Stromal cell of bone marrow (primary cell): ENCODE results near the gene PDK1.
"Not testable (repeated sequence)": the region's sequence is repeated elsewhere in the genome, so short reads cannot be mapped to it uniquely, and the experiment has no call there.

Source experiments
- DNase-seq: peaks from one replicate; pipeline ENCODE4 v3.0.0-alpha.2; 2012; ENCODE audit warnings: low read depth

Gene PDK1

DNA sequence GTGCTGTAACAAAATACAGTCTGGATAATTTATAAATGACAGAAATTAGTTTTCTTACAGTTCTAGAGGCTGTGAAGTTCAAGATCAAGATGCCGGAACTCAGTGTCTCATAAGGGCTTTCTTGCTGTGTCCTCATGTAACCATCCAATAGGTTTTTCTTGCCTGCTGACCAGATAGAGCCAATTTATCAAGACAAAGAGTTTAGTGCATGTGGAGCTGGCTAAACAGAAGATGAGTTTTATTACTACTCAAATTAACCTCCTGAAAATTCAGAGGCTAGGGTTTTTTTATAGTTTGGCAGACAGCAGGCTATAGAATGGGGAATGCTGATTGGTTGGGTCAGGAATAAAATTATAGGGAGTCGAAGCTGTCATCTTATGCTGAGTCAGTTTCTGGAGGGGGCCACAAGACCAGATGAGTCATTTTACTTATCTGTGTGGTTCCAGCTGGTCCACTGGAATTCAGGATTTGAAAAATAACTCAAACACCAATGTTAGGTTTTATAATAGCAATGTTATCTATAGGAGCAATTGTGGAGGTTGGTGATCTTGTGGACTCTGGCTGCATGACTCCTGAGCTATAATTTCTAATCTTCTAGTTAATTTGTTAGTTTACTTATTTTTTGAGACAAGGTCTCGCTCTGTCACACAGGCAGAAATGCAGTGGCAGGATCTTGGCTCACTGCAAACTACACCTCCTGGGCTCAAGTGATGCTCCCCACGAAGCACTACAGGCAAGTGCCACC, 3.2 kb upstream of the PDK1 start:
- peak; percentile 69 for DNase-seq

DNA sequence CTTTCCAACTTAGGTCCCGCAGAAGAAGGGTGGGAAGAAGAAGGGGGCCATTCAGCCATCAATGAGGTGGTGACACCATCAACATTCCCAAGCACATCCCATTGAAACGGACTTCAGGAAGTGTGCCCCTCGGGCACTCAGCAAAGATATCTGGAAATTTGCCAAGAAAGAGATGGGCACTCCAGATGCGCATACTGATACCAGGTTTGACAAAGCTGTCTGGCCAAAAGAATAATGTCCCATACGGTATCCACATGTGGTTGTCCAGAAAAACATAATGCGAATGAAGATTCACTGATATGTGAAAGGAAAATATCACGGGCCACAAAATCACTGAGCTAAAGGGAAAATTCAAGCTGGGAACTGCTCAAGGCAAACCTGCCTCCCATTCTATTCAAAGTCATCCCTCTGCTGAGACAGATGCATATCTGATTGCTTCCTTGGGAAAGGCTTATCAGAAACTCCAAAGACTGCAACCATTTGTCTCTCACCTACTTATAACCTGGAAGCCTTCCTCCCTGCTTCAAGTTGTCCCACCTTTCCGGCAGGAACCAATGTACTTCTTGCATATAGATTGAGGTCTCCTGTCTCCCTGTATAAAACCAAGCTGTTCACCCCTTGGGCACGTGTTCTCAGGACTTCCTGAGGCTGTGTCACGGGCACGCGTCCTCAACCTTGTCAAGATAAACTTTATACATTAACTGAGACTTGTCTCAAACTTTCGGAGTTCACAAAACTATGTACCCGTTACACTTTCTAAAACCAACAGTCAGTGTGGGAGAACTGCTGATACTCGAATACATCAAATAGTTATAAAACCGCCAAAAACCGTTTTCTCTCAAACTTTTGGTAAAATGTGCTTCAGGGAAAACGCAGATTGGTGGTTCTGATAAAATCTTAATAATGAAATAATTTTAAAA, 1.3 kb upstream of the PDK1 start:
- DNase-seq = no peak

- DNase-seq = no peak
Measured at GRCh38 chr2:172555272-172555521, 693 bp upstream of the PDK1 start.

- peak; percentile 45 for DNase-seq
Measured at GRCh38 chr2:172556284-172557033, 569 bp downstream of the PDK1 start.

GRCh38 chr2:172558372-172558771, 2.5 kb downstream of the PDK1 start:
- no peak for DNase-seq

GRCh38 chr2:172560721-172561120, 4.8 kb downstream of the PDK1 start:
- DNase-seq = no peak

GRCh38 chr2:172561270-172561669, 5.4 kb downstream of the PDK1 start:
- no peak for DNase-seq

- DNase-seq = no peak
Measured at GRCh38 chr2:172562298-172562697, 6.4 kb downstream of the PDK1 start.

- peak; percentile 29 for DNase-seq
Measured at GRCh38 chr2:172564376-172564775, 8.5 kb downstream of the PDK1 start.

DNA sequence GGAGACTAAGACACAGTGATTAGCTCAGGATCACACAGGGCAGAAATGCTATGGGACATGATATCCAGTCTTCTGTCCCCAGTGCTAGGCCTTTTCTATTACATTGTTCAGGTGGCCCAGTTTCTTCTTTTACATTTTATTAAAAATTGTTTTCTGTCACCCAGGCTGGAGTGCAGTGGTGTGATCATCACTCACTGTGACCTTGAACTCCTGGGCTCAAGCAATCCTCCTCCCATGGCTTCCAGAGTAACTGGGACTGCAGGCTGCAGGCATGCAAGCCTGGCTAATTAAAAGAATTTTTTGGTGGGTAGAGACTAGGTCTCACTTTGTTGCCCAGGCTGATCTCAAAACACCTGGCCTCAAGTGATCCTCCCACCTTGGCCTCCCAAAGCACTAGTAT, 15.4 kb downstream of the PDK1 start:
- no peak for DNase-seq

- no peak for DNase-seq
Measured at GRCh38 chr2:172572981-172573380, 17.1 kb downstream of the PDK1 start.

- no peak for DNase-seq
Measured at GRCh38 chr2:172574965-172575364, 19.1 kb downstream of the PDK1 start.

- no peak for DNase-seq
Measured at GRCh38 chr2:172578054-172578453, 22.2 kb downstream of the PDK1 start.

DNA sequence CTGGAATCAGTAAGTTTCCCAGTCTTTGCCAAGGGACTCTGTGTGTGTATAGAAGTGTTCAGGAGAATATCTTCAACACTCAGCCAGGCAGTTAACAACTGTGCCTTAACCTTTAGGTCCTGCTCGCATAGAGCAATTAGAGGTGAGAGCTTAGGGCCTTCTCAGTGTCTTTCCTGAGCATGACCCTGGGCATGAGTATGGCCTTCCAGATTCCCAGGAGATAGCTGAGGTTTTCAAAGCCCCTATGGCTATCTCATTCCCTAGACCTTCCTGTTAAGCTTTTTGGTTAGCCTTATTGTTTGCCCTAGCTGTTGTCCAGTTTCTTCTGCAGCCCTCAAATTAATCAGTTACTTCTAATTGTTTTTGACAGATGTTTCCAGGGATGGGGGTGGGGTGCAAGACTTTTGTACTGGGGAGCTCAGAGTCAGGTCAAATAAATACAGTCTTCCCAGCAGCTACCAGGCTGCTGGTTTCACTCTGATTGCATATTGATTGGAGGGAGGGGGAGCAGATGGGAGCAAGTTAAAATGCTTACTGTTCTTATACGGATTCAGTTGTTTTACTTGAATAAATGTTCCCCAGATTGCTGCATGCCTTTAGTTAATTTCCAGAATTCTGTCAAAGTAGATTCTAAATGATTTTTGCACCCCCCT, 23.1 kb downstream of the PDK1 start:
- no peak for DNase-seq

- DNase-seq = no peak
Measured at GRCh38 chr2:172580544-172580943, 24.7 kb downstream of the PDK1 start.

DNA sequence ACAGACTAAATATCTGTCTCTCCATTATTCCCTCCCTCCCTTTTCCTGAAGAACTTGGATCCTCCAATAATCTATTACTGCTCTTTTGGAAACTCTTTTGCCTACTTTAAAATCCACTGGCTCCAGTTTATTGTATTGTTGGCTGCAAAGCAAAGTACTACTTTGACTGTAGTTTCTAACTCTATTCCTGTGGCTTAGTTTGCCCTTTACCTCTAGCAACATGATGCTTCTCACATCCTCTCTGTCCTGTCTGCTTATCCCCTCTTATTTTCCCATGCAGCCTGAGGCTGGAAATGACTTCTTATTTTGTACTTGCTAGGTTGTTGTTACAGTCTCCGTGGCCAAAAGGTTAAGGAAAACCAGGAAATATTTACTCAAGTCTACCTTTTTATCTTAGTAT, 26.8 kb downstream of the PDK1 start:
- no peak for DNase-seq

- no peak for DNase-seq
Measured at GRCh38 chr2:172586245-172586891, 30.5 kb downstream of the PDK1 start.

DNA sequence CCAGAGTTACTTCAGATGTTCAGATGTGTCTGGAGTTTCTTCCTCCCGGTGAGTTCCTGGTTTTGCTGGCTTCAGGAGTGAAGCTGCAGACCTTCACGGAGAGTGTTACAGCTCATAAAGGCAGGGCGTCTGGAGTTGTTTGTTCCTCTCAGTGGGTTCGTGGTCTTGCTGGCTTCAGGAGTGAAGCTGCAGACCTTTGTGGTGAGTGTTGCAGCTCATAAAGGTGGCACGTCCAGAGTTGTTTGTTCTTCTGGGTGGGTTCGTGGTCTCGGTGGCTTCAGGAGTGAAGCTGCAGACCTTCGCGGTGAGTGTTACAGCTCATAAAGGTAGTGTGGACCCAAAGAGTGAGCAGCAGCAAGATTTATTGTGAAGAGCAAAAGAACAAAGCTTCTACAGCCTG, 31.3 kb downstream of the PDK1 start:
- DNase-seq = not testable (repeated sequence)

DNA sequence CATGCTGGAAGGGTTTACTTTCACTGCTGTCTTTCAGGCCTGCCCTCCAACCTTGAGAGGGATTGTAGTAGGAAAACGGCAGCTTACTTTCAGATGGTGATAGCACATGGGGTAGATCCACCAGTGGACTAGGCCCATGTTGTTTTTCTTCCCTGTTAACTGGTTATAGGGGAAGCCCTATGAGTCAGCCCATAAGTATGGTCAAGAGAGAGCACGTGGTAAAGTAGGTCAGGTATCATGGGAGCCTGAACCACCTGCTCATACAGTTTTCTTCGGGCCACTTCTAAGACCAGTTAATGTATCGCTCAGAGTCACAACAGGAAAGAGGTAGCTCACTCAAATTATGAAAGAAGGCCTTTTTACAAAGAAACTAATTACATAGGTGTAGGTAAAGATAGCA, 33.0 kb downstream of the PDK1 start:
- no peak for DNase-seq

- DNase-seq = not testable (repeated sequence)
Measured at GRCh38 chr2:172591386-172591785, 35.5 kb downstream of the PDK1 start.

- not testable (repeated sequence) for DNase-seq
Measured at GRCh38 chr2:172592190-172592589, 36.3 kb downstream of the PDK1 start.

- no peak for DNase-seq
Measured at GRCh38 chr2:172596776-172597175, 40.9 kb downstream of the PDK1 start.
